ENCODE data around the gene ZNF718.
"Not testable (repeated sequence)": the region's sequence is repeated elsewhere in the genome, so short reads cannot be mapped to it uniquely, and the experiment has no call there.

Gene ZNF718

DNA sequence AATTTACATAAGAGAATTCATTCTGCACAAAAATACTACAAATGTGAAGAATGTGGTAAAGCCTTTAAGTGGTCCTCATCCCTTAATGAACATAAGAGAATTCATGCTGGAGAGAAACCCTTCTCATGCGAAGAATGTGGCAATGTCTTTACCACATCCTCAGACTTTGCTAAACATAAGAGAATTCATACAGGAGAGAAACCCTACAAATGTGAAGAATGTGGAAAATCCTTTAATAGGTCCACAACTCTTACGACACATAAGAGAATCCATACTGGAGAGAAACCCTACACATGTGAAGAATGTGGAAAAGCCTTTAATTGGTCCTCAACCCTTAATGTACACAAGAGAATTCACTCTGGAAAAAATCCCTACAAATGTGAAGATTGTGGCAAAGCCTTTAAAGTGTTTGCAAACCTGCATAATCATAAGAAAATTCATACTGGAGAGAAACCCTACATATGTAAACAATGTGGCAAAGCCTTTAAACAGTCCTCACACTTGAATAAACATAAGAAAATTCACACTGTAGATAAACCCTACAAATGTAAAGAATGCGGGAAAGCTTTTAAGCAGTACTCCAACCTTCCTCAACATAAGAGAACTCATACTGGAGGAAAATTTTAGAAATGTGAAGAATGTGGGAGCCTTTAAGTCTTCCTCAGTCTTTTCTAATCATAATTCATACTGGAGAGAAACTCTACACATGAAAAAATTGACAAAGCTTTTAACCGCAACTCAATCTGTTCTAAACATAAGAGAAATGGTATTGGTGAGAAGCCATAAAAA lies 37.4 kb downstream of the ZNF718 start:
- DNase-seq = no peak

DNA sequence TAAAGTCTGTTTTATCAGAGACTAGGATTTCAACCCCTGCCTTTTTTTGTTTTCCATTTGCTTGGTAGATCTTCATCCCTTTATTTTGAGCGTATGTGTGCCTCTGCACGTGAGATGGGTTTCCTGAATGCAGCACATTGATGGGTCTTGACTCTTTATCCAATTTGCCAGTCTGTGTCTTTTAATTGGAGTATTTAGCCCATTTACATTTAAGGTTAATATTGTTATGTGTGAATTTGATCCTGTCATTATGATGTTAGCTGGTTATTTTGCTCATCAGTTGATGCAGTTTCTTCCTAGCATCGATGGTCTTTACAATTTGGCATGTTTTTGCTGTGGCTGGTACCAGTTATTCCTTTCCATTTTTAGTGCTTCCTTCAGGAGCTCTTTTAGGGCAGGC lies 45.3 kb downstream of the ZNF718 start:
- not testable (repeated sequence) for DNase-seq

DNA sequence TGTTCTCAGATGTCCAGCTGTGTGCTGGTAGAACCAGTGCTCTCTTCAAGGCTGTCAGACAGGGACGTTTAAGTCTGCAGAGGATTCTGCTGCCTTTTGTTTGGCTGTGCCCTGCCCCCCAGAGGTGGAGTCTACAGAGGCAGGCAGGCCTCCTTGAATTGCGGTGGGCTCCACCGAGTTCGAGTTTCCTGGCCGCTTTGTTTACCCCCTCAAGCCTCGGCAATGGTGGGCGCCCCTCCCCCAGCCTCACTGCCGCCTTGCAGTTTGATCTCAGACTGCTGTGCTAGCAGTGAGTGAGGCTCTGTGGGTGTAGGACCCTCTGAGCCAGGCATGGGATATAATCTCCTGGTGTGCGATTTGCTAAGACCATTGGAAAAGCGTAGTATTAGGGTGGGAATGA lies 47.0 kb downstream of the ZNF718 start:
- DNase-seq = not testable (repeated sequence)

DNA sequence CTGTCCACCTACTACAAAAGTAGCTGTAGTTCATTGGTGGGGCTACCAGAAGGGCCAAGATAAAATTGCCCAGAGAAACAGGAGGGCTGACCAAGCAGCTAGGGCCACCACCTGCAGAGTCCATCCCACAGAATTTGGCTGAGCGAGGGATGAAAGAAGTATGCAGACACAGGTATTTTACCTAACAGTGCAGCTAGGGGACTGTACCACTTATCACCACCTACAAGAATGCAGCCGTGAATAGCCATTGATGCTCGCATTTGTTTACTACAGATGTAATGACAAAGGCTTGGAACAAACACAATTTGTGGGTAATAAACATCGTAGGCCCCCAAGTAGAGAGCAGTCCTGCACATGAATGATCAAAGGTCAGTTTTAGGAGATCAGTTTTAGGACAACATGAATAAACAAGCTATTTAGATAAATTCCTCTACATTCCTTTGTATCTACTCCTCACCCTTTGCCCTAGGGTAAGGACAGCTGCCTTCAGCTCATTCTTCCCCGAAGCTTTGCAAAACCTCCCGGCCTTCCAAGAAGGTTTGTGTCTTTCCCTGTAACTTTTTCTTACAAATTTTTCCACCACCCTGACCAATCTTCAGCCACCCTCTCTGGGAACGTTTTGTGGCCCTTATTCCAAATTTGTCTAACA lies 49.5 kb downstream of the ZNF718 start:
- DNase-seq = no peak

DNA sequence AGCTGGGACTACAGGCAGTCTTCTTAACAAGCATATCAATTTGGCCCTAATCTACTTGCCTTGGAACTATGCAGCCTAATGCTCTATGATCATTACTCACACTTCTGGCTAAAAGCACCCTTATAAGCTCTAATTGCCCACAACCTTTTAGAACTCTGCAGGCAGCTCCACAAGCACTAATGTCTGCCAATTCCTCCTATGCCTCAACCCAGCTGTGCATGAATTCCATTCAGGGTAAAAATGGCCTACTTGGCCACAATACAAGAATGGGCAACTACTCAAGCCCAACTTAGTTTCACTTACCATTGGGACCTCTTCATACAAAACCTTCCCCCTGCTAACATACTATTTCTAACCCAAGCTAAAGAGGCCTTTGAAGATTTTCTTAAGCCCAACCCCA lies 51.7 kb downstream of the ZNF718 start:
- DNase-seq = no peak

DNA sequence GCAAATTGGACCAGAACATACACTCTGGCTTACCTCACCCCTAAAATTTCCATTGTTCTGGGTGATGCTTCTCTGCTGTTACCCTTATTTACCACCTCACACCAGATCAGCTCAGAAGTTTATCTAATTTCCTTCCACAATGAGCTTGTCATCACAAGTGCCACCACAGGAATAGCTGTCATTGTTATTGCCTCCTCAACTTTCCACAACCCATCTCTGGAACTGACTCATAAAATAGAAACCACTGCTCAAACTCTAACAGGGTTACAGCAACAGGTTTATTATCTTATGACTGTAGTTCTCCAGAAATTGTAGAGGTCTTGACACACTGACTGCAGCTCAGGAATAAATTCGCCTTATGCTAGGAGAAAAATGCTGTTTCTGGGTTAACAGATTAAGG lies 52.7 kb downstream of the ZNF718 start:
- no peak for DNase-seq

DNA sequence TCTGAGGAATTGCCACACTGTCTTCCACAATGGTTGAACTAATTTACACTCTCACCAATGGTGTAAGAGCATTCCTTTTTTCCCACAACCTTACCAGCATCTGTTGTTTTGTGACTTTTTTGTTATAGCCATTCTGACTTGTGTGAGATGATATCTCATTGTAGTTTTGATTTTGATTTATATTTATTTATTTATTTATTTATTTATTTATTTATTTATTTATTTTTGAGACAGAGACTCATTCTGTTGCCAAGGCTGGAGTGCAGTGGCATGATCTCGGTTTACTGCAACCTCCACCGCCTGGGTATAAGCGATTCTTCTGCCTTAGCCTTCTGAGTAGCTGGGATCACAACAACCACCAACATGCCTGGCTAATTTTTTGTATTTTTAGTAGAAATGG lies 57.9 kb downstream of the ZNF718 start:
- not testable (repeated sequence) for DNase-seq

DNA sequence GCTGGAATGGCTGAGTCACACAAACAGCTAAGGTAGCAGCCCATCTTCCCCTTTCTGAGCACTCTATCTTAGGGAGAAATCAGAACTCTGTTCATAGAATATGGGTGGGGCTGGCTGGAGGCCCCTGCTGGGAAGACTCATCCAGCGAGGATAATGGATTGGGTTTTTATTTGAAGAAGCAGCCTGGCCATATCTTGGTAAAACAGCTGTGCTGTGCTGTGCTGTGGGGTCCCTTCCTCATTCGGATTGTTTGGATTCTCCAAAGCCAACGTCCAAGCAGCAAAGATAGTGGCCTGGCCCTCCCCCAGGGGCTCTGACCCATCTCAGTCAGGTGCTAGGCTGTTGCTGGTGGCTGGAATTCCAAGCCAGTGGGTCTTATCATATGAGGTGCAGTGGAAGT lies 63.8 kb downstream of the ZNF718 start:
- no peak for DNase-seq

DNA sequence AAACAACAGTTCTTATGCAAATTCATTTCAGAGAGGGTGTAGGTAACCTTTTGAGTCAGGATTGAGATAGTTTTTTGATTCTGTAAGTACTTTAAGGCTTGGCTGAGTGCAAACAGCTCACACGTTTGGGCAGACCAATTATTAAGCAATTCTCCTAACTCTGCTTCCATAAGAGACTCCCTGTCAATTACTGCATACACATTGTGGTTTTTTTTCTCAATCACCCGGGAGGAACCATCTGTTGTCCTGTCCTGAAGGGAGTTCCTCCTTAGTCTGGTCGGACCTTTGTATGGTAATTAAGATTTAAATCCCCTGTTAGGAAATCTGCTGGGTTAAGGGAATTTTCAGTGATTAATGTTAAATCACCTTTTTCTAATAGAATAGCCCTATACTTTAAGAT lies 70.9 kb downstream of the ZNF718 start:
- DNase-seq = not testable (repeated sequence)

DNA sequence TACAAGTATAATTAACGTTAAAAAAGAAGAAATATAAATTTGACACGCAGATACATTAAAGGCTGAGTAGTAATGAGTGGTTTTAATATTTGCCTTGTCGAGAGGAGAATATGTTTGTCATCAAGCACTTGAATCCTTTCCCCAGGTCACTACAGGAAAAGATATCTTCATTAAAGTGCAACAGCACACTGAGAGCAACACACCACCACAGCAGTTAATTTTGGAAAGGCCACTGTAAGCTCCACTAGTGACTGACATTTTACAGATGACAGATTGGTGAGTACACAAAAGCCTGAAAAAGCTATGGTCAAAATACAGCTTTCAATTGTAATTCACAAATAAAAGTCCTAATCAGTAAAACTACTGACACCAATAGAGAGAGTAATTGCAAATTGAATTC lies 76.6 kb downstream of the ZNF718 start:
- DNase-seq = no peak

DNA sequence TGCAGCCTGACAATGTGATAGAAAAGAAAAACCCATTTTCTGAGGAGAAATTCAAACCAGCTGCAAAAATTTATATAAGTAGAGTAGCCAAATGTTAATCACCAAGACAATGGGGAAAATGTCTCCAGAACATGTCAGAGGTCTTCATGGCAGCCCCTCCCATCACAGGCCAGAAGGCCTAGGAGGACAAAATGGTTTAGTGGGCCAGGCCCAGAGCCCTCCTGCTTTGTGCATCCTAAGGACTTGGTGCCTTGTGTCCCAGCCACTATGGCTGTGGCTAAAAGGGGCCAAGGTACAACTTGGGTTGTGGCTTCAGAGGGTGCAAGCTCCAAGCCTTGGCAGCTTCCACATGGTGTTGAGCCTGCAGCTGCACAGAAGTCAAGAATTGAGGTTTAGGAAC lies 78.5 kb downstream of the ZNF718 start:
- DNase-seq = not testable (repeated sequence)

DNA sequence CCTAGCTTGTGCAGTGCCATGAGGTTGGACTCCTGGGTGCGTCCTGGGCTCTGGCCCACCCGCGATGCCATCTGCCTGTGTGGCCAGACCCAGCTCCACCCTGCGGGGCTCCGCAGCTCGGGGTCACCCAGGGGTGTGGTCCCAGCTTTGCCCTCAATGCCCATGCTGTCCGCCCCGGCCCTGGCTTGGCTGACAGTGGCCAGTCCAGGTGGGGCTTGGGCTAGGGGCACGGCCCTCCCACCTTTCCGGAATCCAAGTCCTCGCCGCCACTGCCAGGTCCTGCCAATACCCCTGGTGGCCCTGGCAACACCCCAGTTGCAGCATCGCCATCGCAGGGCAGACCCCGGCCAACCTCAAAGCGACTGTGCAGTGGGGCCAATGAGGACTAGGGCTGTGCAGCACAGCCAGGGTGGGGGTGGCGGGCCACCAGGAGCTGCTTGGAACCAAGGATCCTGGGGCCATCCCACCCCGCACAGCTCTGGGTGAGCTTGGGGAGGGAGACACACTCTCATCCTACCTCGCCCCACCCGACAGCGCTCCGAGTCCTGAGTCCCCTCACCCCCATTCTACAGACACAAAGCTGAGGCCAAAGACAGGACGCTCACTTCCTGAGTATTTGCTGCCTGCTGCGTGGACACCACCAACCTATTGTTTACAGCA lies 80.9 kb downstream of the ZNF718 start:
- DNase-seq = no peak

DNA sequence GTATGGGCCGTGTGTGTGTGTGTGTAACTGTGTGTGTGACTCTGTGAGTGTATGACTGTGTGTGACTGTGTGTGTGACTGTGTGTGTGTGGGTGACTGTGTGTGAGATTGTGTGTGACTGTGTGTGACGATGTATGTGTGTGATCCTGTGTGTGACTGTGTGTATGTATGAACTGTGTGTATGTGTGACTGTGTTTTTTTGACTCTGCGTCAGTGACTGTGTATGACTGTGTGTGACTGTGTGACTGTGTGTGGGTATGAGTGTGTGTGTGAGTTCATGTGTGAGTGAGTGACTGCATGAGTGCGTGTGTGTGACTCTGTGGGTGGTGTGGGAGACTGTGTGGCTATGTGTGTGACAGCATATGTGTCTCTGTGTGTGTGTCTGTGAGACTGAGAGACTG lies 81.8 kb downstream of the ZNF718 start:
- DNase-seq = no peak

DNA sequence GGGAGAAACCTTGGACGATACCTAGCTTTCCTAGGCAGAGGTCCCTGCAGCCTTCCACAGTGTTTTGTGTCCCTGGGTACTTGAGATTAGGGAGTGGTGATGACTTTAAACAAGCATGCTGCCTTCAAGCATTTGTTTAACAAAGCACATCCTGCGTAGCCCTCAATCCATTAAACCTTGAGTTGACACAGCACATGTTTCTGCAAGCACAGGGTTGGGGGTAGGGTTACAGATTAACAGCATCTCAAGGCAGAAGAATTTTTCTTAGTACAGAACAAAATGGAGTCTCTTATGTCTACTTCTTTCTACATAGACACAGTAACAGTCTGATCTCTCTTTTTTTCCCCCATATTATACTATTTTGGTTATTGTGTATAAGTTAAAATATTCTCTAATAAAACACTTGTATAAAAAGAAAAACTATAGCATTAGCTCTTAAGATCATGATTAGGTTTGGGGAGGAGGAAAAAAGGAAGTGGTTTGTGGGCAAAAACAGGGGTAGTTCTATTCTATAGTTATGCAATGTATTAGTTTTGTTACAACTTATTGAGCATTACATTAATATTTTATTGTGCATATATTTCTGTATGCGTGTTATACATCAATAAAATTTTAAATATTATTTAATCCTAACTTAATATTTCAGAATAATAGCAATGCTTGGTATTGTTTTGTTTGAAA lies 84.3 kb downstream of the ZNF718 start:
- not testable (repeated sequence) for DNase-seq

DNA sequence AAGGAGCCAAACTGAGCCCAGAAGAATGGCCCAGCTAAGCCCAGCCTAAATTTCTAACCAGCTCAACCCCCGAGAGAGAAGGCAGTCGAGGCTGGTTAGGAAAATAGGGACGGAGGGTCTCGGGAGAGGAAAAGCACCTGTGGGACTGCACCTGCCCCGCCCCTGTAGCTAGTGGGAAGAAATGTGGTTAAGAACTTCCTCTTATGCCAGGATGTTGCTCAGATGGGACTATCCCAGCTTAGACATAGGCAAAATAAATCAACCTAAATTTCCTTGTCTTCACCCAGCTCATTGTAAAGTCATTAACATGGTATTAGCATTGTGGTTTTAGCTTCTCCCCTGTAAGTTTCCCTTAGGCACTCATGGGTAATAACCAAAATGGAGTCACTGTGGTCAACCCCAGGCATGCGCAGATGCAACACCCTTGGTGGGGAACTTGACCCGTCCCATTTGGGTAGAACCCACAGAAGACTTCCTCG lies 86.8 kb downstream of the ZNF718 start:
- no peak for DNase-seq

DNA sequence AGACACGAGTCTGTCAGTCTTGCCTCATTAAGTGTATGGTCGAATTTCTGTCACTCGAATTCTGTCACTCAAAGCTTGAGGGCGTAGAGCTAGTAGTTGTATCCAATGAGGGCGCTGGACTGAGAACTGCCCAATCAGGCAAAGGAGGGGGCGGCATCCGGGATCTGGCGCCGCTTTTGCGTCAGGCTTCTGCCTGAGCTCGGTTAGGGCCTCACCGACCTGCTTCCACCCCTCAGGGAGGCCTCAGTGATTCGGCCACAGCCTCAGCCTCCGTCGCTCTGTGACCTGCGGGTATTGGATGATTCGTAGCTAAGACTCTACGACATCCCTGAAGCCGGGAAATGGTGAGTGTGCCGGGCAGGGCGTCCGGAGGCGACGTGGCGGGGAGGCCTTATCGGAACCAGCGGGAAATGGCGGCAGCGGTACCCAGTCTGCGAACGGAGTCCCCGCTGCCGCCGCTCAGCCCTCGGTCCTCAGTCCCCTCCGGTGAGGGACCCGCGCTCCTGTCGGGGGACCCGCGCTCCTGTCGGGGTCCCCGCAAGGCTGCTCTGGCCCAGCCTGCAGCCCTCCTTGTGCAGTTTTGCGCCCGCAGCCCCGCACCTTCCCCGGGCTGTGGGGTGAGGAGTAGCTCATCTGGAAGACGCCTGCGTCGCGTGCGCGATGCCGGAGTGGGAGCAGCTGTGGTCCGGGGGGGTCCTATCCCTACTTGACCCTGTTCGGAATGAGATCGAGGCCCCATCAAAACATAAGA lies 88.3 kb downstream of the ZNF718 start:
- DNase-seq = no peak

DNA sequence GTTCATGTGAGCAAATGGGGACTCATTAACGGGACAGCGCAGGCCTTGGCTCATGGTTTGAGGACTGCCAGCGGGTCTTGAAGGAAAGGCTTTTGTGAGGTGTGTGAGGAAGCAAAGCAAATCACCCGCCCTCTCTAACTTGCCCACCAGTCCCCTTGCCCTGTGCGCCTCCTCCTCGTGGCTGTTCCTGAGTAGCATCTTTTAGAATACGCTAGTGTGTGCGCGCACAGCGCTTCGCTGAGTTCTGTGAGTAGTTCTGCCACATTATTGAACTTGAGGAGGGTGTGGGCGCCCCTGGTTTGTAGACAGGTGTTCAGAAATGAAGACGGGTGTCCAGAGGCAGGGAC lies 88.9 kb downstream of the ZNF718 start:
- DNase-seq = not testable (repeated sequence)
